Mucosa of descending colon (tissue), 3 donors: ENCODE results near the gene EFNB2. TPM values are rescaled to one million over a fixed set of nuclear protein-coding genes. Genes with fewer than 3 reads are reported as not detected.

Experiments
- ATAC-seq: fragments of 200-7000 bp; cut with Tn5 transposase; one replicate; pipeline ENCODE4 v1.9.1; 2020; ENCODE audit warnings: mild to moderate bottlenecking, moderate library complexity
- DNase-seq, 3 donors: peaks; one replicate each; pipeline ENCODE4 v3.0.0-alpha.2; 2020
- H3K36me3 ChIP-seq: fragments of 200-600 bp; one replicate; pipeline ENCODE4 v1.8.0; 2021; ENCODE audit warnings: low read depth, mild to moderate bottlenecking
- H3K4me1 ChIP-seq: fragments of 200-600 bp; one replicate; pipeline ENCODE4 v1.8.0; 2021; ENCODE audit warnings: low read depth, mild to moderate bottlenecking
- H3K4me3 ChIP-seq: fragments of 200-600 bp; one replicate; pipeline ENCODE4 v1.8.0; 2021; ENCODE audit warnings: mild to moderate bottlenecking
- H3K9me3 ChIP-seq: fragments of 200-600 bp; one replicate; pipeline ENCODE4 v1.8.0; 2021; ENCODE audit warnings: mild to moderate bottlenecking
- intact Hi-C, 2 donors: fragments of 100-400 bp; cut with DNase I in 1 of 2; cut with micrococcal nuclease in 1 of 2; formaldehyde crosslinking; loops; one replicate each; pipeline versions ENCODE4 v1.11.0 to v1.11.1; 2022; cut with DNase I, micrococcal nuclease
- total RNA-seq, 3 donors: library from RNA; stranded (reverse); fragmentation: NEBNext Ultra II Directional in 2 of 3; extraction: Animal tissue kit (Norgen Biotek cat#: 25700) in 2 of 3; gene quantifications; one replicate each; pipeline versions ENCODE4 v1.2.1 to v1.2.4, GENCODE V29; 2021 to 2023
- TF ChIP-seq, protein P1 (sequence below): fragments of 200-600 bp; IDR thresholded peaks from one replicate; pipeline ENCODE4 v1.8.0; 2022; ENCODE audit warnings: antibody characterized with exemption, mild to moderate bottlenecking
- donor health status: DM: no; HTN: no; CAD: no; lungs with moderate emphysema.
- donor health status: DM: no; HTN: no; CAD: no.
- donor health status: DM: no; HTN: yes; CAD: no.

EFNB2 gene
- total RNA-seq, 3 donors from 2014 or later = 48.8 to 92.6 (median 82.3) TPM

DNA sequence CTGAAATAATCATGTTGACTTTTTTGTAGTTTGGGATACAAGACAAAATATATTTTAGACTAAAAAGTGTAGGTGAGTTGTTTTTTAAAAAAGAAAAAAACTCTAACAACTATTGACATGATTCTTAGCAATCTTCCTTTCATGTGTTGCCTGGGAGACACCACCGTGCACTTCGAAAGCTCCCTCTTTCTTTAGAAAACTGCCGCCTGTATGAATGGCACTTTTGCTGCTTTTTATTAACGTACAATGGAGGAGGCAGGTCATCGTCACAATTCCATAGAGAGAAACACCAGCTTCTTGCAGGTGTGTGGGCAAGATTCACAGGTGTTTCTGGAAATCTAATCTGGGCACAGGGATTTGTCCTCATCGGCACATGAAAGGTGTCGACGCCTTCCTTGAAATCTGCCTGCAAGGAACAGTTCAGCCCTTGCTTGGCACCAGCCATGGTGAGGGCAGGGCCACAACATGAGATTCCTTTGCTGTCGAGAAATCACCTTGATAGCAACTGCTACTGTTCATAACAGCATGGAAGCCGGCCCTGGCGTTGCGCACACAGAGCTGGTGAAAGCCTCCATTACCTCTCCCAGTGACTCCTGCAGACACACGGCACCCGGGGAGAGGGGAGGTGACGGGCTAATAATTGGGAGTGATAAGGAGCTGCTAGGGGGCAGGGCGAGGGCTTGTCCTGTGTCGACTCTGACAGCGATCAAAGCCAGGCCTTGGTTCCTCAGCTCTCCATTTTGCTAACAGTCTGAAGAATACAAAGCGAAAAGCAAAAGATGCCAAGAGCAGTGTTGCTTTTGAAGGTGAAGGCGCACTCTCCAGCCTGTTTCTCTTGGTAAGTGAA is 66.5 kb downstream of the EFNB2 start:
- intact Hi-C loops = no loop called here
- TF ChIP-seq, protein P1, sequence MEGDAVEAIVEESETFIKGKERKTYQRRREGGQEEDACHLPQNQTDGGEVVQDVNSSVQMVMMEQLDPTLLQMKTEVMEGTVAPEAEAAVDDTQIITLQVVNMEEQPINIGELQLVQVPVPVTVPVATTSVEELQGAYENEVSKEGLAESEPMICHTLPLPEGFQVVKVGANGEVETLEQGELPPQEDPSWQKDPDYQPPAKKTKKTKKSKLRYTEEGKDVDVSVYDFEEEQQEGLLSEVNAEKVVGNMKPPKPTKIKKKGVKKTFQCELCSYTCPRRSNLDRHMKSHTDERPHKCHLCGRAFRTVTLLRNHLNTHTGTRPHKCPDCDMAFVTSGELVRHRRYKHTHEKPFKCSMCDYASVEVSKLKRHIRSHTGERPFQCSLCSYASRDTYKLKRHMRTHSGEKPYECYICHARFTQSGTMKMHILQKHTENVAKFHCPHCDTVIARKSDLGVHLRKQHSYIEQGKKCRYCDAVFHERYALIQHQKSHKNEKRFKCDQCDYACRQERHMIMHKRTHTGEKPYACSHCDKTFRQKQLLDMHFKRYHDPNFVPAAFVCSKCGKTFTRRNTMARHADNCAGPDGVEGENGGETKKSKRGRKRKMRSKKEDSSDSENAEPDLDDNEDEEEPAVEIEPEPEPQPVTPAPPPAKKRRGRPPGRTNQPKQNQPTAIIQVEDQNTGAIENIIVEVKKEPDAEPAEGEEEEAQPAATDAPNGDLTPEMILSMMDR = no peak
- no peaks in the 10 kb centered on the region for H3K9me3 ChIP-seq
- H3K4me3 ChIP-seq = no peak overlapping the region
- ATAC-seq (no peak), DNase-seq (no peak)
- H3K4me1 ChIP-seq = no peaks in the 10 kb centered on the region
- no peaks in the 10 kb centered on the region for H3K36me3 ChIP-seq

DNA sequence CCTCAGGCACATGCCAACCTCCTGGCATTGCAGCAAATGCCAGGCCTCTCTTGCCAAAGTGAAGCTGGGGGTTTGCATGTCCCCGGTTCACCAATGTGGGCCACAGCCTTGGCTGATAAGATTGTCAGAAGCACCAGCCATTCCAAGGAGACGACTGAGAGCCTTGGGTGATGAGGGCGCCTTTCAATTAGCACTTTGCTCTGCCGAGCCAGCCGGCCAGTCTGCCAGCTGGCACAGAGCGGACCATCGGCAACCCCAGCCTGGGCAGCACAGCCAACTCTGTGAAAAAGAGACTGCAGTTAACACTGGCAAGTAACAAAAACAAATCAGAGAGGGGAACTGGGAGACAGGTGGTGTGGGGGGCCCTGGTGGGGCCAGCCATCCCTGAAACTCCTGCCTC is 67.3 kb downstream of the EFNB2 start:
- no peak for DNase-seq
- no peak overlapping the region for H3K4me3 ChIP-seq
- intact Hi-C loops = no loop called here

DNA sequence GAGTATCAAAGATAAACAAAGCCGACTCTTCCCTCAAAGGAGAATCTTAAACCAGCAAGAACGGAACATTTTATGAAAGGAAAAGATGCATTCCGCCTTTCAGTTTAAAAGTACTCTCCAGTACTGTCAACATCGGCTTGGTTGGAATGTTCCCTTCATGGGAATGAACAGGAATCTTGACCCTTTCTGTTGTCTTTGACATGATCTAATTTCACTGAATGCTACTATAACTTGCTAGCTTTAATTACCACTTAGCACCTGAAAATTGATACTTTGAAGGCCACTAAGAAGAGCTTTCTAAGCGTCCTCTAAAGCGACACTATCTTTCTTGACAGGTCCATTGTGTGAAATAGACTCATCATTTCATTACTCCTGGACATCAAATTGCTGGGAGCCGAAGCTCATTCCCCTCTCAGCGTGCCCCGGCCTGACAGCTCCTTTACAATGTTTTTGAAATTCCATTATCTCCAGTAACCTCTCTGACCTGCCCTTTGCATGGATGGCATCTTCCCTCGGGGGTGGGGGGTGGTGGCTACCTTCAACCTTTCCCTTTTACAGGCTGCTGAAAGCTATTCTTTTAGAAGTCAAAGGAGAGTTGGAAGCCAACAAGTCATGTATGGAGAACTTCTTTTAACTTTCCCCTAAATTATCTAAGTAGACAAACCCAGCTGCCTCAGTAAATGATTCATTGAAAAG is 67.9 kb downstream of the EFNB2 start:
- Histone ChIP-seq H3K4me1 (no peaks in the 10 kb centered on the region), H3K9me3 (no peaks in the 10 kb centered on the region), H3K36me3 (no peaks in the 10 kb centered on the region), H3K4me3 (no peak overlapping the region)
- ATAC-seq = no peak
- TF ChIP-seq, protein P1 = no peak
- intact Hi-C loops = no loop called here
- DNase-seq = no peak

More for the DNA sequence above, 67.3 kb downstream of the EFNB2 start:
- Histone ChIP-seq H3K36me3 (no peaks in the 10 kb centered on the region), H3K9me3 (no peaks in the 10 kb centered on the region), H3K4me1 (no peaks in the 10 kb centered on the region)
- ATAC-seq = no peak
- TF ChIP-seq, protein P1 = no peak

DNA sequence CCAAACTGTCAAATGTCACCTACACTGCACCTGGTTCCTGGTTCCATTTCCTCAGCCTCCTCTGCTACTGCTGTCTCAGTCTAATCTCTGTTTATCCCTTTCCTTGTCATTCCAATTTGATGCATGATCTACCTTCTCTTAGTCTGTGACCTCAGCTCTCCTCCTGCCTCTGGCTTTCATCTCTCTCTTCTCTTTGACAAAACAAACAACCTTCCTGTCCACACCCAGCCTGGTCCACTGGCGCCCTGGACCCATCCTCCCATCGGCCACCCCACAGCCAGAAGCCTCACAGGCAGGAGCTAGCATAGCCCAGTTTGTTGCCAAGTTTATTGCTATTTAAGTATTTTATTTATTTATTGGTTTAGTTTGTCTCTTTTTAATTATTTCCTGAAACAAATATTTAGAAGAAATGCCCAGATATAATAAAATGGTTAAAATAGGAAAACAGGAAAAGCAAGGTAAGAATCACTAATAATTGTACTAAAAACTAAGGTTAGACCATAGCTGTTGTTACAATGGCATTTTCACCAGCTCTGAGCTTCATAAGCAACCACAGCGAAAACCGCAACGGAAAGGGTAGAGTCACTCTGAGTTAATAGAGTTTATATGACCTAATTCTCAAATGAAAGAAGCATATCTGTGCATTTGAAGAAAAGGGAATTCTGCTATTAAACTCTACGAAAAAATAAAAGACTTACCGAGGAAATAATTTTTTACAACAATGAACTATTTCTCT is 68.6 kb downstream of the EFNB2 start:
- no peak for DNase-seq
- ATAC-seq = no peak
- Histone ChIP-seq H3K9me3 (no peaks in the 10 kb centered on the region), H3K4me3 (no peak overlapping the region), H3K36me3 (no peaks in the 10 kb centered on the region), H3K4me1 (no peaks in the 10 kb centered on the region)
- intact Hi-C loops = no loop called here
- TF ChIP-seq, protein P1 = no peak

DNA sequence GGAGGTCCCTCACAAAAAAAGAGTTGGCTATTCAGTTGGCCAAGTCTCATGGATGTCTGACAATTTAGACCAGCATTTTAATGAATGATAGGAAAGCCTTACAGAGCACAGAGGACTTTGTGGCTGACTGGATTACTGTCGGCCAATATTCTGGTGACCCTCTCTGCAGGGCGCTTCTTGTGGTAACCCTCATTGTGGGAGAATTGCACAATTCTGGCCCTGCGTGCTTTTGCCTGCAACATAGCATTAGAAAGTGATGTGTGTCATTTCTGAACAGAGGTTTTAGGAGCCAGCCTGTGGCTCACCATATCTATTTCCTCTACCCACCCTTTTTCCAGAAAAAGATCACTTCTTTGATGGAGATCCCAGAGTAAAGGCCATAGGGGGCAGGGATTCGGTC is 71.4 kb downstream of the EFNB2 start:
- intact Hi-C loops = no loop called here
- no peak for DNase-seq
- no peak overlapping the region for H3K4me3 ChIP-seq
- no peaks in the 10 kb centered on the region for H3K4me1 ChIP-seq
- no peaks in the 10 kb centered on the region for H3K36me3 ChIP-seq
- H3K9me3 ChIP-seq = no peaks in the 10 kb centered on the region
- ATAC-seq = no peak
- TF ChIP-seq, protein P1 = no peak
